OCI-LY3 (cell line): ENCODE measurements around the gene PLA2G4E.

ENCODE experiments used
- EZH2phosphoT487 ChIP-seq: fragments of 200-600 bp; shearing (Covaris generic); IDR thresholded peaks from 2 replicates; pipeline ENCODE4 v1.6.1; 2018; ENCODE audit warnings: antibody characterized with exemption, mixed run types, low read depth
- TF ChIP-seq, protein P1 (sequence below): fragments of 200-600, 300-600 bp; sonication (generic); IDR thresholded peaks from 2 replicates; pipeline ENCODE4 v1.5.1; 2014; ENCODE audit warnings: antibody characterized with exemption, low read length, low read depth

DNA sequence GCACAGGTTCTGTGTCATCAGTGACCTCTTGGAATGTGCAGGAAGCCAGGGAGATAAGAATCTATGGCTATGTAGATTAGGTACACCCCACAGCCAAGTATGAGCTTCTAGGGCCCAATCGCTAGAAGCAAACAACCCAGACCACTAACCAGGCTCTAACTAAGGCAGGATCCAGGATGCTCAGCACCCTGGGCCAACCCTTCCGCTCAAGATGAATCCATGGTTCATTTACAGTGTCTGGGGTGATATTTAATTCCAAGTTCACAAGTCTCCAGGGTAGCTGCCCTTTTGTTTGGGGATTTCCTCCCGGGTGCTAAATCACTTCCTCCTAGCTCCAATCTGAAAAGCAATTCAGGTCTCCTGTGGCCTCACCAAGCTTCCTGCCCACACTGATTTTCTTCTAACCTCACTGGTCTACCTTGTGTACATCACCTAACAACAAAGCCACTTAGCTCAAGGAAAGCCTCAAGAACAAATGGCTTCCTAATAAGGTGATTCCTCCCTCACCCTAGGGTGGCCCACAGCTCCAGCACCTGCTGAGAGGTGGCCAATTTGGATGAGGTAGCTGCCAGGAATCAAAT is 50.9 kb downstream of the PLA2G4E start:
- TF ChIP-seq, protein P1, sequence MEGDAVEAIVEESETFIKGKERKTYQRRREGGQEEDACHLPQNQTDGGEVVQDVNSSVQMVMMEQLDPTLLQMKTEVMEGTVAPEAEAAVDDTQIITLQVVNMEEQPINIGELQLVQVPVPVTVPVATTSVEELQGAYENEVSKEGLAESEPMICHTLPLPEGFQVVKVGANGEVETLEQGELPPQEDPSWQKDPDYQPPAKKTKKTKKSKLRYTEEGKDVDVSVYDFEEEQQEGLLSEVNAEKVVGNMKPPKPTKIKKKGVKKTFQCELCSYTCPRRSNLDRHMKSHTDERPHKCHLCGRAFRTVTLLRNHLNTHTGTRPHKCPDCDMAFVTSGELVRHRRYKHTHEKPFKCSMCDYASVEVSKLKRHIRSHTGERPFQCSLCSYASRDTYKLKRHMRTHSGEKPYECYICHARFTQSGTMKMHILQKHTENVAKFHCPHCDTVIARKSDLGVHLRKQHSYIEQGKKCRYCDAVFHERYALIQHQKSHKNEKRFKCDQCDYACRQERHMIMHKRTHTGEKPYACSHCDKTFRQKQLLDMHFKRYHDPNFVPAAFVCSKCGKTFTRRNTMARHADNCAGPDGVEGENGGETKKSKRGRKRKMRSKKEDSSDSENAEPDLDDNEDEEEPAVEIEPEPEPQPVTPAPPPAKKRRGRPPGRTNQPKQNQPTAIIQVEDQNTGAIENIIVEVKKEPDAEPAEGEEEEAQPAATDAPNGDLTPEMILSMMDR = no peak
- no peak for TF ChIP-seq EZH2phosphoT487
